Sciatic nerve (tissue), 2 donors: ENCODE results near the gene OGN. TPM values are rescaled to one million over a fixed set of nuclear protein-coding genes. Genes with fewer than 3 reads are reported as not detected.

Experiments
- ATAC-seq: fragments of 200-7000 bp; cut with Tn5 transposase; one replicate; pipeline ENCODE4 v1.9.1; 2020; ENCODE audit warnings: mild to moderate bottlenecking, moderate library complexity
- DNase-seq: peaks from one replicate; pipeline ENCODE4 v3.0.0-alpha.2; 2020; ENCODE audit warnings: low spot score
- intact Hi-C: fragments of 100-400 bp; cut with DNase I; formaldehyde crosslinking; loops from one replicate; pipeline ENCODE4 v1.14.2; 2022
- total RNA-seq: library from RNA; stranded (reverse); fragmentation: NEBNext Ultra II Directional; extraction: Animal tissue kit (Norgen Biotek cat#: 25700); gene quantifications from one replicate; pipeline ENCODE4 v1.2.1, GENCODE V29; 2021
- donor health status: DM: no; HTN: no; CAD: no.
- donor health status: DM: no; HTN: no; CAD: no.

OGN gene
- total RNA-seq, 1 donor from 2014 or later, result 71.7 TPM

- ATAC-seq (no peak), DNase-seq (no peak)
- intact Hi-C loops, result no loop called here
These were observed 44.3 kb downstream of the OGN start for GRCh38 chr9:92360083-92360482.

DNA sequence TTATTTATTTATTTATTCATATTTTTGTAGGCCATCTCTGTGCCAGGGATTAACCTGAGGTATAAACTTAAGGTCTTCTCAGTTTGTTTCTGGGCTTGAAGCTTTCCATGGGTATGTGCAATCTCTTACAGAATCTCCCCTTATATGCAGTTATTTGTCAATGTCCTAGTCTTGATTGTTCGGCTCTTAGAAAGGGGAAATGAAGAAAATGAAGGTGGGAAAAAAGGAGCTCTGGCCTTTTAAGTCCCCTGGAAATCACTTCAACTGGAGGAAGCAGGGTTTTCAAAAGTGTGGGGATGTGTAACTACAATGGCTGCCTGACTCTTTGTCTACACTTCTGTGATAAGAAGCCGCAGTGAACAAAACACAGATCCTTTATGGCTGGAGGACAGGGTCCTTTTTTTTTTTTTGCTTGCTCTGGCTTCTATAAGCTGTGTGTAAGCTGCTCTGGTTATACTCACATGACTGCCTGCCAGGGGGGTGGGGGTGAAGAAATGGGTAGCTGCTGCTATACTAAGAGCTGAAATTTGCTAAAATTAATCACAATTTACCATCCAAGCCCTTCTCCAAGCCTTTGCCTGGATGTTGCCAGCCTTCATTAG, 44.9 kb downstream of the OGN start:
- intact Hi-C loops, result no loop called here
- ATAC-seq, result no peak
- DNase-seq, result no peak

GRCh38 chr9:92353051-92353450, 51.3 kb downstream of the OGN start:
- ATAC-seq, result no peak
- no peak for DNase-seq
- intact Hi-C loops, result no loop called here

GRCh38 chr9:92350740-92351133, 53.6 kb downstream of the OGN start:
- DNase-seq (no peak), ATAC-seq (no peak)
- intact Hi-C loops, result no loop called here

DNA sequence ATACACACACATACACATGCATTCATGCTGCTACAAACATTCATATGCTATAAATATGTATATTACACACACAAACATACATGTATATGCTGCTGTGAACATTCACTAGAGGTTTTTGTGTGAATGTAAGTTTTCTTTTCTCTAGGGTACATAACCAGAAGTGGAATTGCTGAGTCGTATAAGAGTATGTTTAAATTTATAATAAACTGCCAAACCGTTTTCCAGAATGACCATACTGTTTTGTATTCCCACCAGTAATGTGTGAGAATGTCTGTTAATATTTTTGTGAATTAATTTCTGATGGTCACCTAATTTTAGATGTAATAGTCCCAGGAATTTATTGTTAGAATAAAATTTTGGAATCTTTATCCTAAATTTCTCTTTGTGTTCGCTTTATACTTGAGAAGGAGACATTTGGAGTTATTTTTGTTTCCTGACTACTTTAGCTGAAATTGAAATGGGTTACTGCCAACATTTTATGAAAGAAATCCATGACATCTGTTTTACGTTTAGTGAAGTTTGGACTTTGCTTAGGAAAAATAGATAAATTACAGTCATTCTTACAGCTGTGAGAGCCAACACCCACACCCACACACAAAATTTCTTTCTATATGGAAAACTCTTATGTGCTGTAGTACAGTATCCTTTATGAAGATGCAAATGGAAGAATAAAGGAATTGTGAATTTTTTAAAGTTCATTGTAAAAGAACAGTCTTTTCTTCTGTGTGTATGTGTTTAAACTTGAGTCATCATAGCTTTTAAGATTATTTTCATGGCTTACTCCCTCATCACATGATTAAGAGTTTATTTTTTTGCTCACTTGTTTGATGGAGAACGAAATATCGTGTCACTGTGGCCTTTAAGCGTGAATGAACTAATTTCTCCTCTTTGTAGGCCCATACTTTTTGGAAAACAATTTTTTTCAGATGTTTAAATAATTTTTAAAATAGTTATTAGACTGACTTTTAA, 54.3 kb downstream of the OGN start:
- intact Hi-C loops, result no loop called here
- ATAC-seq, result peak; percentile 85
- DNase-seq, result no peak

DNA sequence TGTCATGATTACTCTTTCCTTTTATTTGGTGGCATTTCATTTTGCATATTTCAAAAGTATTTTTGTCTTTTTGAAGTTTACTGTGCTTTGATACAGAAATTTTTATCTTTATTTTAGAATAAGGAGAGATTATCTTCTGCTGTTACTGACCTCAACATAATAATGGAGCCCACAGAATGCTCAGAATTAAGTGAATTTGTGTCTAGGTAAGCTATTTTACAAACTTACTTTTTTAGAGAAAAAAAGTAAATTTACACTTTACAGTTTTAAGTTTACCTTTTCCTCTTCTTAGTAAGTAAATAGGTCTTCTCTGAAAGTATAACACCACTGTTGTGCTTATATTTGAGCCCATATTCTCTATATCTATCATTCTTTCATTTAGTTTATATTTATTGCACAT, 58.8 kb downstream of the OGN start:
- intact Hi-C loops, result no loop called here
- DNase-seq (no peak), ATAC-seq (no peak)

DNA sequence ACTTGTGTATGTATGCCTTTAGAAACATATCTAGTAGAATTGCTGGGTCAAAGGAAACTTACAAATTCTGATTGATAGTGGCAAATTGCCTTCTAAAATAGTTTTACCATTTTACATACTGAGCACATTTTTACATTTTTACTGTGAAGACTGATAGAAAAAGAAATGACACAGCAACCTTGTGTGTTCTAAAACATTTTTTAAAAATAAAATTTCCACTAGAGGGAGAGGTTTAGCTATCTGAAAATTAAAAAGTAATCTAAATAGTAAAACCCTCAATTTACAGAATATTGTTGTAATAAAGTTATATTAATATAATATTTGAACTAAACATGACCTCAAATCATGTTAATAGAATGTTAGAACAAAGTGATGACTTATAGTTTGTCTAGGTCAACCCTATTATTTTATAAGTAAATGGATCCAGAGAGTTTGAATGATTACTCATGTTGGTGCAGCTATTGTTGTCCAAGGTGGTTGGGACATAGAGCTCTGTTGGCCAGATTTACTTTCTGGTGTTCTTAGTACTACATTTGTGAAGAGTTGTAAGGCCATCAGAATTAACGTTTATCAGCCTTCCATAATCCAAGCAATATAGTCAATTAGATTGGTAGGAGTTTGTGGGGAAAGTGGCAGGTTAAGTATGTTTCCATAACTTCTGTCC, 61.4 kb downstream of the OGN start:
- ATAC-seq (peak; percentile 66), DNase-seq (no peak)
- intact Hi-C loops, result no loop called here

DNA sequence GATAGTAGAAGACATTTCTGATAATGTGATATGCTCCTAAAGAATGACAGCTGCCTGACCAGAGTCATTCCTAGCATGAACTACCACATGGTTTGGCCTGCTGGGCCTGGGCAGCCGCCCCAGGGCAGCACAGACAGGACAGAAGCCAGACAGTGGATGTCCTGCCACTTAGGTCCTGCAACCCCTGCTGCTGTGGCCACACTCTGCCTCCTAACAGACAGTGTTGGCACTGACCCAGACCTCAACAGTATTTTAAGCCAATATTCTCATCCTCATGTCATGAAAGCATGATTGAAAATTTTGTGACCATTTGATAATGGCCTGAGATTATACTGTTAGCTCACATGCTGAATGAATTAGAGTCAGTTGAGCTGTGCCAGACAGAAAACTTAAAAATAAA, 62.8 kb downstream of the OGN start:
- intact Hi-C loops, result no loop called here
- DNase-seq (no peak), ATAC-seq (no peak)

GRCh38 chr9:92333282-92333634, 71.1 kb downstream of the OGN start:
- ATAC-seq (peak; percentile 52), DNase-seq (no peak)
- intact Hi-C loops, result no loop called here

Other genes starting within 250 kb of the OGN start
- 69.5 TPM for gene IARS1, start 110.9 kb downstream of the OGN start, total RNA-seq
- 53.0 TPM for gene NOL8, start 79.2 kb downstream of the OGN start, total RNA-seq
- 9.1 TPM for gene CENPP, start 78.6 kb downstream of the OGN start, total RNA-seq
- 35.7 TPM for gene OMD, start 19.9 kb upstream of the OGN start, total RNA-seq
- gene ASPN, start 77.9 kb upstream of the OGN start, total RNA-seq, result 14.4 TPM
- gene ECM2, start 131.4 kb upstream of the OGN start, total RNA-seq, result 62.0 TPM